SK-N-MC (cell line): ENCODE data around the gene H1-8.

ENCODE experiments used
- DNase-seq: peaks from one replicate; pipeline ENCODE4 v3.0.0-alpha.2; 2011; ENCODE audit warnings: low read depth, low spot score
- H3K27ac ChIP-seq: fragments of 200-600 bp; sonication (generic); 2 replicates; pipeline ENCODE4 v1.5.1; 2016; ENCODE audit warnings: mixed run types
- H3K36me3 ChIP-seq: fragments of 200-600 bp; sonication (generic); 2 replicates; pipeline ENCODE4 v1.6.1; 2017; ENCODE audit warnings: antibody characterized with exemption, low read length, mixed read lengths; ENCODE audit not compliant: insufficient read depth
- H3K4me3 ChIP-seq: fragments of 200-600 bp; sonication (generic); 2 replicates; pipeline ENCODE4 v1.5.1; 2016
- H3K9ac ChIP-seq: fragments of 200-600 bp; sonication (generic); 2 replicates; pipeline ENCODE4 v1.8.0; 2017; ENCODE audit warnings: mixed run types, mixed read lengths; ENCODE audit not compliant: insufficient read length
- H3K9me3 ChIP-seq: fragments of 200-600 bp; sonication (generic); 2 replicates; pipeline ENCODE4 v1.6.1; 2017; ENCODE audit warnings: low read depth, mild to moderate bottlenecking, antibody characterized with exemption, low read length, moderate library complexity, mixed read lengths
- EZH2 ChIP-seq: fragments of 200-600 bp; sonication (generic); IDR thresholded peaks from one replicate; pipeline ENCODE4 v1.6.1; 2017; ENCODE audit warnings: antibody characterized with exemption
- FOXP2 ChIP-seq: optimal IDR thresholded peaks from 2 replicates; pipeline ENCODE3; 2011; ENCODE audit warnings: mild to moderate bottlenecking, moderate library complexity; ENCODE audit not compliant: insufficient read depth; ENCODE audit errors: extremely low read length, control extremely low read depth
- POLR2AphosphoS5 ChIP-seq: IDR thresholded peaks from 2 replicates; pipeline ENCODE4 v1.6.1; 2012; ENCODE audit warnings: mild to moderate bottlenecking, low read depth, low read length, borderline replicate concordance

H1-8 gene

DNA sequence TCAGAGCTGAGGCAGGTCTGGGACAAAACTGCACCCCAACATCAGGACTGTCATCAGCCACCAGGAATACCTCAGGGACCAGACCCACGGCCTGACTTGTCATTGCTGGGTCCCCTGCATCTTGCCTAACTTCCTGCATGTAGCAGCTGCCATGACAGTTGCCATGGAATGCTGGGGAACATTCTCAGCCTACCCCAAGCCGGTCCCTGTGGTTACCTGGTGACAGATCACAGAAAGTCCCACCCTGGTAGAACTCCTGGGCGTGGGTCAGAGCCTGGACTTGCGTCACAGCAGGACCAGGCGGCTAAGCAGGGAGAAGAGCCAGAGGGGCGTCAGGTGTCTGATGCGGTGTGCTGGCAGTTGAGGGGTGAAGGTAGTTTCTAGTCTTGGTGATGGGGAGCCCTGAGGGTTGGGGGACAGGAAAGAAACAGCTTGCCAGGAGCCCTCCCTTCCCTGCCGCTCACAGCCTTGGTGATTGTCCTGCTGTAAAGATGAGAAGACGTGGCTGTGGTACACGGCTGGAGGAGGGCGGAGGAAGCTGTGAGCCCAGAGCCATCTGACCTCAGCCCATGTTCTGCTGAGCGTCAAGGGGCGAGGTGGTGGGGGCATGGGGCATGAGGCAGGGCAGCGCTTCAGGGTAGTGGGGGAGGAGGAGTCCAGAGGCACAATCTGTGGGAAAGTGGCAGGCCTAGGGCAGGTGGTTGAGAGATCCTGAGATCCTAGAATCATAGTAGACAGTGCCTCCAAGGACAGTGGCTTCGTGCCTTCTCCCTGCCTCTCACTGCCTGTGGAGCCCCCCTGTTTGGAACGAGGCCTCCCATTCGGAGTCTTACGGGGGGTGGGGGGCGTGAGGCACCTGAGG is 5.4 kb downstream of the H1-8 start:
- no peak overlapping the region for H3K27ac ChIP-seq
- DNase-seq, result no peak
- H3K9me3 ChIP-seq, result no peaks in the 10 kb centered on the region
- H3K9ac ChIP-seq, result no peak overlapping the region
- TF ChIP-seq EZH2, result no peak
- TF ChIP-seq POLR2AphosphoS5, result no peak
- TF ChIP-seq FOXP2, result no peak
- H3K4me3 ChIP-seq, result no peak overlapping the region
- H3K36me3 ChIP-seq, result no peaks in the 10 kb centered on the region

DNA sequence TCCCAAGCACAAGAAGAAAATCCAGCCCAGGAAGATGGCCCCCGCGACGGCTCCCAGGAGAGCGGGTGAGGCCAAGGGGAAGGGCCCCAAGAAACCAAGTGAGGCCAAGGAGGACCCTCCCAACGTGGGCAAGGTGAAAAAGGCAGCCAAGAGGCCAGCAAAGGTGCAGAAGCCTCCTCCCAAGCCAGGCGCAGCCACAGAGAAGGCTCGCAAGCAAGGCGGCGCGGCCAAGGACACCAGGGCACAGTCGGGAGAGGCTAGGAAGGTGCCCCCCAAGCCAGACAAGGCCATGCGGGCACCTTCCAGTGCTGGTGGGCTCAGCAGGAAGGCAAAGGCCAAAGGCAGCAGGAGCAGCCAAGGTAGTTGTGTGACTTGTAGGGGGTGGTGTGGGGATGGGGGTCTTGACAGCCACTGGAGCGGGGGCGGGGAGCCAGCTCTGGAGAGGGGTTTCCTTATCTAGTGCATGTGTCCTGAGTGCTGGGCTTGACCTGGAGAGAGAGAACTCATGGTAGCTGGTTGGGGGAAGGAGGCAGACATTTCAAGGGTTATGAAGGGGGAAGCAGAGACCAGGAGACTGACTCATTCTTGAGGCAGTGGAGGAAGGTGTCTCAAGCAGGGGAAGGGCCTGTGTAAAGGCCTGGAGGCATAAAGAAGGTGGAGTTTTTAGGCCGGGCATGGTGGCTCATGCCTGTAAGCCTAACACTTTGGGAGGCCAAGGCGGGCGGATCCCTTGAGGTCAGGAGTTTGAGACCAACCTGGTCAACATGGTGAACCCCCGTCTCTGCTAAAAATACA is 6.2 kb downstream of the H1-8 start:
- Histone ChIP-seq H3K9ac (no peak overlapping the region), H3K9me3 (no peaks in the 10 kb centered on the region), H3K4me3 (no peak overlapping the region), H3K36me3 (no peaks in the 10 kb centered on the region), H3K27ac (no peak overlapping the region)
- DNase-seq, result no peak
- TF ChIP-seq FOXP2 (no peak), EZH2 (no peak), POLR2AphosphoS5 (no peak)

- no peaks in the 10 kb centered on the region for H3K36me3 ChIP-seq
- no peak overlapping the region for H3K4me3 ChIP-seq
- no peak for TF ChIP-seq FOXP2
- no peak for TF ChIP-seq POLR2AphosphoS5
- TF ChIP-seq EZH2, result no peak
- DNase-seq, result no peak
- no peak overlapping the region for H3K27ac ChIP-seq
- H3K9me3 ChIP-seq, result no peaks in the 10 kb centered on the region
- no peak overlapping the region for H3K9ac ChIP-seq
Measured at GRCh38 chr3:129549805-129550204, 6.8 kb downstream of the H1-8 start.

GRCh38 chr3:129552287-129553050 is 9.5 kb downstream of the H1-8 start:
- no peak overlapping the region for H3K4me3 ChIP-seq
- peaks cover 19% of the 10 kb centered on the region for H3K36me3 ChIP-seq
- TF ChIP-seq FOXP2 (no peak), EZH2 (no peak), POLR2AphosphoS5 (no peak)
- H3K27ac ChIP-seq, result no peak overlapping the region
- no peaks in the 10 kb centered on the region for H3K9me3 ChIP-seq
- DNase-seq, result no peak
- no peak overlapping the region for H3K9ac ChIP-seq

GRCh38 chr3:129553171-129553570 is 10.2 kb downstream of the H1-8 start:
- DNase-seq, result no peak
- no peak overlapping the region for H3K27ac ChIP-seq
- no peak for TF ChIP-seq POLR2AphosphoS5
- no peak for TF ChIP-seq EZH2
- TF ChIP-seq FOXP2, result no peak
- no peak overlapping the region for H3K4me3 ChIP-seq
- H3K9ac ChIP-seq, result no peak overlapping the region
- H3K9me3 ChIP-seq, result no peaks in the 10 kb centered on the region
- peaks cover 26% of the 10 kb centered on the region for H3K36me3 ChIP-seq

DNA sequence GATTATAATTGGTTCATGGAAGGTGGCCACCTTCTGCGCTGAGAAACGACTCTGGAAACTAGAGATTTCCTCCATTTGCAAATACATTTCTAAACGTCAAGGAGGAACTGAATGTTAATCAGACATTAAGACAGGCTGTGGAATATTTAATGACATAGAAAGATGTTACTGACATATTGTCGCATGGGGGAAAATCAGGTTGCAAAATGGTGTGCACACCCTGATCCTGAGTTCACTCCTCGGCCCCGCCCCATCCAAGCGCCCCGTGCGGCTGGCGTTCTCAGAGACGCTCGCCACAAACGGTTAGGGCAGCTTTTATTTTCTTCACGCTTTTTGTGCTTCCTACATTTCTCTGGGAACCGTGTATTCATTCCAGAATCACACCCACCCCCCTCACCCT is 10.7 kb downstream of the H1-8 start:
- H3K9ac ChIP-seq, result no peak overlapping the region
- TF ChIP-seq EZH2 (no peak), POLR2AphosphoS5 (no peak), FOXP2 (no peak)
- peak overlapping the region; percentile 22 for H3K4me3 ChIP-seq

DNA sequence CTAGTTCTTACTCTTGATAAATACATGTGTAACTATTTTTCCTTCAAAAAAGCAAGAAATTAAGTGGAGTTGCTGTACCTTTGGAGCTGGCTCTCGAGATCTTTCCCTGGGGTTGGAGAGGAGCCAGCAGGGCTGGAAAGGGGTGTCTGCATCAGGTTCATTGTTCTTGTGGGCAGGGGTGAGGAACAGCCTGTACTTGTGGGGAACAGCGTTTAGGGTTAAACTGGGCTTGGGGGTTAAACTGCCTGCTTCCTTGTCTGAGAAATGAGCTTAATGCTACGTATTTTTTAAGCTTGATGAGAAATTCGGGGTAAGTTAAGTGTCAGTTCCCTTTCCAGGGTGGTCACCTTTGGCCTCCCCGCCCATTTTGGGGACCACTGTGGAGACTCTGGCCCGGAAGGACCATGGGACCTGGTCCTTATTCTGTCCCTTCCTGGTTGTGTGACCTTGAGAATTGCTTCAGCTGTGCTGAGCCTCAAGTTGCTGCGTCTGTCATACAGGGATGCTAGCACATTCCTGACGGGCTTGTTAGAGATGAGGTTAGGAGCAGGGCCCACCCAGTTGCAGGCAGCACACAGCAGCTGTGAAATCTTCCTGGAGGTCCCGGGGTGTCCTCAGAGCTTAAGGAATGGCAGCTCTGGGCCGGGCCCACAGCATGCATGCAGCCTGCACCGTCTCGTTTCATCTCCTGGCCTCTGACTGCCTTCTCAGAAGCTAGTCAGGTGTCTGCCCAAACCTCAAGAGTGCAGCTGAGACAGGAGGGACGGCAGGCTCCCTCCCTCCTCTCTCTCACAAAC is 11.6 kb downstream of the H1-8 start:
- H3K9ac ChIP-seq, result no peak overlapping the region
- no peaks in the 10 kb centered on the region for H3K9me3 ChIP-seq
- TF ChIP-seq POLR2AphosphoS5 (peak; percentile 28; the same call in 1 of the 2 replicates), FOXP2 (no peak)
- H3K36me3 ChIP-seq, result peaks cover 40% of the 10 kb centered on the region
- H3K27ac ChIP-seq, result peak overlapping the region; percentile 23
- peak overlapping the region; percentile 22; the same call in 1 of the 2 replicates for H3K4me3 ChIP-seq
- DNase-seq, result no peak

More for the DNA sequence above, 10.7 kb downstream of the H1-8 start:
- H3K36me3 ChIP-seq, result peaks cover 31% of the 10 kb centered on the region
- DNase-seq, result no peak
- no peaks in the 10 kb centered on the region for H3K9me3 ChIP-seq
- peak overlapping the region; percentile 23 for H3K27ac ChIP-seq
